IMR-90 (cell line): Measurements from ENCODE around the gene SEMA3G. TPM values are rescaled to one million over a fixed set of nuclear protein-coding genes. Genes with fewer than 3 reads are reported as not detected.

Experiments
- ATAC-seq: fragments of 200-7000 bp; cut with Tn5 transposase; 2 replicates; pipeline ENCODE4 v1.9.1; 2020; ENCODE audit warnings: low read depth, mild to moderate bottlenecking, moderate library complexity
- BruUV-seq: library from RNA; stranded (reverse); fragments of 400-500 nt; replicated peaks from 2 replicates; lab custom pipeline; 2021; lab: Mats Ljungman, UMichigan
- CTCF ChIA-PET: fragments of 300-600 bp; formaldehyde crosslinking; extraction: SDS; loops from one replicate; lab custom pipeline; 2021; ENCODE audit warnings: antibody characterized with exemption; lab: Yijun Ruan, JAX
- POLR2A ChIA-PET: fragments of 300-600 bp; sonication (Branson Sonifier 250); formaldehyde crosslinking; loops from one replicate; lab custom pipeline; 2022; ENCODE audit warnings: antibody characterized with exemption; ENCODE audit not compliant: unreplicated experiment; lab: Charles Lee
- DNase-seq: peaks from one replicate; pipeline ENCODE4 v3.0.0; 2013
- H2AFZ ChIP-seq: replicated peaks from 2 replicates; pipeline ENCODE3; 2013; ENCODE audit warnings: low read length, mild to moderate bottlenecking; ENCODE audit not compliant: poor library complexity
- H2AK5ac ChIP-seq: 2 replicates; pipeline ENCODE4 v1.6.1; 2013; ENCODE audit warnings: low read depth, low read length, inconsistent platforms
- H2AK9ac ChIP-seq: replicated peaks from 2 replicates; pipeline ENCODE3; 2013; ENCODE audit warnings: mild to moderate bottlenecking, low read depth, low read length, moderate library complexity; ENCODE audit not compliant: poor library complexity
- H2BK120ac ChIP-seq: 2 replicates; pipeline ENCODE4 v1.6.1; 2013; ENCODE audit warnings: low read depth, low read length, inconsistent platforms
- H2BK15ac ChIP-seq: 3 replicates; pipeline ENCODE4 v1.6.1; 2013; ENCODE audit warnings: low read depth, low read length, inconsistent platforms
- H2BK20ac ChIP-seq: 2 replicates; pipeline ENCODE4 v1.6.1; 2013; ENCODE audit warnings: low read depth, mild to moderate bottlenecking, inconsistent platforms, low read length, moderate library complexity
- H2BK5ac ChIP-seq: 2 replicates; pipeline ENCODE4 v1.6.1; 2013; ENCODE audit warnings: mild to moderate bottlenecking, low read depth, low read length, inconsistent platforms; ENCODE audit not compliant: poor library complexity, severe bottlenecking
- H3K14ac ChIP-seq: replicated peaks from 2 replicates; pipeline ENCODE4 v1.6.1; 2013; ENCODE audit warnings: low read depth, low read length, inconsistent platforms
- H3K18ac ChIP-seq: 2 replicates; pipeline ENCODE4 v1.6.1; 2013; ENCODE audit warnings: low read depth, low read length, control low read depth
- H3K23ac ChIP-seq: 2 replicates; pipeline ENCODE4 v1.6.1; 2013; ENCODE audit warnings: low read depth, low read length, inconsistent platforms
- H3K27ac ChIP-seq: 2 replicates; pipeline ENCODE4 v1.5.1; 2013; ENCODE audit warnings: mild to moderate bottlenecking, control low read depth, low read length; ENCODE audit not compliant: insufficient read depth
- H3K27me3 ChIP-seq: 2 replicates; pipeline ENCODE4 v1.6.1; 2013; ENCODE audit warnings: low read length; ENCODE audit not compliant: control insufficient read depth, insufficient read depth
- H3K36me3 ChIP-seq: 2 replicates; pipeline ENCODE4 v1.6.1; 2013; ENCODE audit warnings: low read length, mixed read lengths; ENCODE audit not compliant: control insufficient read depth, insufficient read depth
- H3K4ac ChIP-seq: 2 replicates; pipeline ENCODE4 v1.6.1; 2013; ENCODE audit warnings: low read depth, low read length, inconsistent platforms
- H3K4me1 ChIP-seq: 2 replicates; pipeline ENCODE4 v1.6.1; 2013; ENCODE audit warnings: low read length, mixed read lengths; ENCODE audit not compliant: control insufficient read depth, insufficient read depth
- H3K4me2 ChIP-seq: 2 replicates; pipeline ENCODE4 v1.6.1; 2013; ENCODE audit warnings: low read depth, mild to moderate bottlenecking, control low read depth, low read length, moderate library complexity
- H3K4me3 ChIP-seq: 2 replicates; pipeline ENCODE4 v1.5.1; 2013; ENCODE audit warnings: low read depth, mild to moderate bottlenecking, control low read depth, low read length, moderate library complexity; ENCODE audit not compliant: insufficient read depth
- H3K56ac ChIP-seq: 2 replicates; pipeline ENCODE4 v1.6.1; 2013; ENCODE audit warnings: low read length, inconsistent platforms; ENCODE audit not compliant: insufficient read depth; ENCODE audit errors: extremely low read depth
- H3K79me1 ChIP-seq, 2 experiments: 2 replicates each; pipeline ENCODE4 v1.6.1; 2013; ENCODE audit warnings: low read length in 2 of 2, inconsistent platforms in 1 of 2, low read depth in 1 of 2
- H3K9ac ChIP-seq: 2 replicates; pipeline ENCODE4 v1.6.1; 2013; ENCODE audit warnings: low read depth, low read length, control low read depth
- H3K9me1 ChIP-seq: 2 replicates; pipeline ENCODE4 v1.6.1; 2013; ENCODE audit warnings: low read length, inconsistent platforms; ENCODE audit not compliant: insufficient read depth
- H3K9me3 ChIP-seq: 2 replicates; pipeline ENCODE4 v1.6.1; 2013; ENCODE audit warnings: low read length; ENCODE audit not compliant: control insufficient read depth, insufficient read depth
- H4K20me1 ChIP-seq: 2 replicates; pipeline ENCODE4 v1.6.1; 2013; ENCODE audit warnings: low read length, inconsistent platforms; ENCODE audit not compliant: insufficient read depth
- H4K5ac ChIP-seq: 2 replicates; pipeline ENCODE4 v1.6.1; 2013; ENCODE audit warnings: mild to moderate bottlenecking, low read depth, low read length, control low read depth
- H4K8ac ChIP-seq, 2 experiments: 2 replicates each; pipeline ENCODE4 v1.6.1; 2013; ENCODE audit warnings: low read depth in 2 of 2, low read length in 2 of 2, control low read depth in 1 of 2, inconsistent platforms in 1 of 2
- H4K91ac ChIP-seq: 2 replicates; pipeline ENCODE4 v1.6.1; 2013; ENCODE audit warnings: low read depth, low read length, inconsistent platforms; ENCODE audit not compliant: insufficient read depth
- CEBPB ChIP-seq: IDR thresholded peaks from 2 replicates; pipeline ENCODE4 v1.6.1; 2012; ENCODE audit warnings: low read depth, low read length, improper control_type of control experiment
- FOS ChIP-seq: fragments of 150-350 bp; IDR thresholded peaks from 2 replicates; pipeline ENCODE4 v1.6.1; 2016; ENCODE audit warnings: low read depth, low read length
- MAFK ChIP-seq: IDR thresholded peaks from 2 replicates; pipeline ENCODE4 v1.6.1; 2012; ENCODE audit warnings: low read depth, low read length, improper control_type of control experiment
- NFE2L2 ChIP-seq: fragments of 150-350 bp; IDR thresholded peaks from 2 replicates; pipeline ENCODE4 v1.6.1; 2016; ENCODE audit warnings: low read depth, mild to moderate bottlenecking, low read length
- RAD21 ChIP-seq: IDR thresholded peaks from 2 replicates; pipeline ENCODE4 v1.6.1; 2012; ENCODE audit warnings: low read length, improper control_type of control experiment
- RCOR1 ChIP-seq: IDR thresholded peaks from 2 replicates; pipeline ENCODE4 v1.6.1; 2012; ENCODE audit warnings: mild to moderate bottlenecking, low read length, improper control_type of control experiment; ENCODE audit not compliant: insufficient replicate concordance
- RFX5 ChIP-seq: IDR thresholded peaks from 2 replicates; pipeline ENCODE4 v1.8.0; 2012; ENCODE audit warnings: low read depth, mild to moderate bottlenecking, low read length, moderate library complexity
- SMC3 ChIP-seq: fragments of 150-350 bp; IDR thresholded peaks from 2 replicates; pipeline ENCODE4 v1.6.1; 2016; ENCODE audit warnings: low read depth, mild to moderate bottlenecking, antibody characterized with exemption, low read length, moderate library complexity
- WGBS, 2 experiments: methylation state at CpG; one replicate each; pipeline versions ENCODE4 v1.1.5 to v1.1.7; 2013; ENCODE audit warnings: missing lambda C conversion rate in 2 of 2; ENCODE audit not compliant: insufficient read length in 1 of 2; ENCODE audit errors: extremely low coverage in 2 of 2; 5-methylcytosine and 5-hydroxymethylcytosine counted together
- dilution Hi-C: fragments of 300-500 bp; cut with HindIII; formaldehyde crosslinking; loops from one replicate; pipeline ENCODE4 v1.14.3; 2018; ENCODE audit warnings: low sequenced_read_pairs; ENCODE audit not compliant: unreplicated experiment
- in situ Hi-C: fragments of 300-500 bp; cut with MboI; formaldehyde crosslinking; loops from 3 replicates; pipeline ENCODE4 v1.14.3; 2019; ENCODE audit warnings: low sequenced_read_pairs, inconsistent platforms, mixed read lengths
- intact Hi-C: fragments of 100-400 bp; cut with micrococcal nuclease; formaldehyde crosslinking; loops from 2 replicates; pipeline ENCODE4 v1.10.0; 2022
- polyA plus RNA-seq, 3 experiments: library from polyadenylated mRNA; depleted of rRNA; stranded (reverse); fragments of >200 nt; gene quantifications; 2 replicates each; pipeline ENCODE4 v1.2.3, GENCODE V29; 2012; ENCODE audit warnings: low replicate concordance in 1 of 3
- total RNA-seq: library from RNA; depleted of rRNA; stranded (reverse); fragments of >200 nt; gene quantifications from 2 replicates; pipeline ENCODE4 v1.2.3, GENCODE V29; 2012
- TF ChIP-seq, protein P1 (sequence below): fragments of 150-350 bp; IDR thresholded peaks from 2 replicates; pipeline ENCODE4 v1.6.1; 2016; ENCODE audit warnings: low read depth, mild to moderate bottlenecking, low read length, moderate library complexity, borderline replicate concordance
- TF ChIP-seq, protein P2 (sequence below): conservative IDR thresholded peaks from 2 replicates; pipeline ENCODE4 v1.5.1; 2012; ENCODE audit warnings: mild to moderate bottlenecking, low read depth, low read length, improper control_type of control experiment

Gene SEMA3G
- total and polyA plus RNA-seq, 2 of the 4 experiments (the other 2 are of a cell fraction): 0.07 TPM; not detected in 1

DNA sequence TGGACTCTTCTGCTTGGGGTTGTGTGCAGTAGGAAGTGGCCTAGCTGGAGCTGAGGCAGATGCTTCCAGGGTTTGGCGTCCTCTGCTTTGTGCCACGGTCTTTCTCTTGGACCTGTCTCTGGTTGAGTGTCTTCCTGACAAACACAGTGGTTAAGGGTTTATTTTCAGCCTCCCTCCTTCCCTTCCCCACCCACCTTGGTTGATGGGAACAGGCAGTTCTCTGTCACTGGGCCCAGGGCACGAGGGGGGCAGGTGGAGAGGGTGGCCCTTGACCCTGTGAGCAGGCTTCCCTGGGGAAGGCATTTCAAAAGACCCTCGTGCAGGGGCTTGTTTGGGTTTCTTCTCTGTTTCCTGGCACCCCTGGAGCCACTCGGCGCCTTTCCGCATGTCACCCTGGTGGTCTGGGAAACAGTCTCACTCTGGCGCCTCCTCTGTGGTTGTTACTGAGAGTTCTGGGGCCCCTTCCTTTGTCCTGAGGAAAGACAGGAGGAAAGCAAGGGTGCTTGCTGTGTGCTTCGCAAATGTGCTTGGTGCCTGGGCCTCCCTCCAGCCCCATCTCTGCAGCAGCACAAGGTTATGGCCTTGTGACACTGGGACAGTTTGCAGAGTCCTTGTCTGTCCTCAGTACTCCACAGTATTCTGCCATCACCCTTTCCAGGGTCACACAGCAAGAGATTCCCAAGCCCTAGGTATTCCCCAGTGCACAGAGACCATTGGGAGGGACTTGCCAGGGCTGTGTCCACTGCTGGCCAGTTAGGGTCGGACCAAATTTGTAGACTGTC, 40.0 kb upstream of the SEMA3G start:
- CTCF ChIA-PET: no interaction called here
- Histone ChIP-seq H3K4me1 (peaks cover 13% of the 10 kb centered on the region; the same call in 1 of the 2 replicates), H2AK5ac (no peak overlapping the region), H3K4me2 (no peak overlapping the region), H2BK15ac (no peak overlapping the region), H3K4me3 (no peak overlapping the region), H3K27ac (peak overlapping the region; percentile 24; the same call in 1 of the 2 replicates), H2BK20ac (no peak overlapping the region), H4K8ac (no peak overlapping the region), H3K9me3 (no peaks in the 10 kb centered on the region), H3K56ac (no peak overlapping the region), H3K9me1 (peaks cover 14% of the 10 kb centered on the region; the same call in 1 of the 2 replicates), H3K27me3 (no peaks in the 10 kb centered on the region), H4K20me1 (peaks cover 32% of the 10 kb centered on the region), H3K18ac (no peak overlapping the region), H2BK5ac (no peak overlapping the region), H3K9ac (no peak overlapping the region), H2AFZ (no peak overlapping the region), H3K36me3 (peaks cover 82% of the 10 kb centered on the region), H3K14ac (no peak overlapping the region), H3K23ac (no peak overlapping the region), H2AK9ac (no peak overlapping the region), H3K4ac (no peak overlapping the region; the same call in 1 of the 2 replicates), H4K5ac (no peak overlapping the region), H3K79me1 (peaks cover 4 to 45% of the 10 kb centered on the region in 2 experiments; a peak in 3 of 4 replicates), H4K91ac (no peak overlapping the region), H2BK120ac (no peak overlapping the region)
- WGBS, 2 experiments: 60% methylated on average over 4 of the region's 10 CpGs; no CpG with 5 or more reads in 1 of the 2 experiments
- dilution Hi-C loops (no loop called here), intact Hi-C loops (no loop called here), in situ Hi-C loops (no loop called here)
- DNase-seq (no peak), ATAC-seq (no peak)
- POLR2A ChIA-PET: no interaction called here
- BruUV-seq: no TSS peak
- TF ChIP-seq, protein P1, sequence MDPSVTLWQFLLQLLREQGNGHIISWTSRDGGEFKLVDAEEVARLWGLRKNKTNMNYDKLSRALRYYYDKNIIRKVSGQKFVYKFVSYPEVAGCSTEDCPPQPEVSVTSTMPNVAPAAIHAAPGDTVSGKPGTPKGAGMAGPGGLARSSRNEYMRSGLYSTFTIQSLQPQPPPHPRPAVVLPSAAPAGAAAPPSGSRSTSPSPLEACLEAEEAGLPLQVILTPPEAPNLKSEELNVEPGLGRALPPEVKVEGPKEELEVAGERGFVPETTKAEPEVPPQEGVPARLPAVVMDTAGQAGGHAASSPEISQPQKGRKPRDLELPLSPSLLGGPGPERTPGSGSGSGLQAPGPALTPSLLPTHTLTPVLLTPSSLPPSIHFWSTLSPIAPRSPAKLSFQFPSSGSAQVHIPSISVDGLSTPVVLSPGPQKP: no peak
- no peak for TF ChIP-seq RFX5
- no peak for TF ChIP-seq MAFK
- no peak for TF ChIP-seq NFE2L2
- TF ChIP-seq RCOR1: no peak
- no peak for TF ChIP-seq SMC3
- TF ChIP-seq CEBPB: no peak
- TF ChIP-seq, protein P2, sequence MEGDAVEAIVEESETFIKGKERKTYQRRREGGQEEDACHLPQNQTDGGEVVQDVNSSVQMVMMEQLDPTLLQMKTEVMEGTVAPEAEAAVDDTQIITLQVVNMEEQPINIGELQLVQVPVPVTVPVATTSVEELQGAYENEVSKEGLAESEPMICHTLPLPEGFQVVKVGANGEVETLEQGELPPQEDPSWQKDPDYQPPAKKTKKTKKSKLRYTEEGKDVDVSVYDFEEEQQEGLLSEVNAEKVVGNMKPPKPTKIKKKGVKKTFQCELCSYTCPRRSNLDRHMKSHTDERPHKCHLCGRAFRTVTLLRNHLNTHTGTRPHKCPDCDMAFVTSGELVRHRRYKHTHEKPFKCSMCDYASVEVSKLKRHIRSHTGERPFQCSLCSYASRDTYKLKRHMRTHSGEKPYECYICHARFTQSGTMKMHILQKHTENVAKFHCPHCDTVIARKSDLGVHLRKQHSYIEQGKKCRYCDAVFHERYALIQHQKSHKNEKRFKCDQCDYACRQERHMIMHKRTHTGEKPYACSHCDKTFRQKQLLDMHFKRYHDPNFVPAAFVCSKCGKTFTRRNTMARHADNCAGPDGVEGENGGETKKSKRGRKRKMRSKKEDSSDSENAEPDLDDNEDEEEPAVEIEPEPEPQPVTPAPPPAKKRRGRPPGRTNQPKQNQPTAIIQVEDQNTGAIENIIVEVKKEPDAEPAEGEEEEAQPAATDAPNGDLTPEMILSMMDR: no peak
- no peak for TF ChIP-seq FOS
- TF ChIP-seq RAD21: no peak
